HTERT RPE-1 (cell line): ENCODE measurements around the gene SBSN.

Source experiments
- in situ Hi-C: fragments of 300-500 bp; cut with MboI; formaldehyde crosslinking; loops from 4 replicates; pipeline ENCODE4 v1.14.3; 2020; ENCODE audit warnings: low sequenced_read_pairs

The SBSN gene

DNA sequence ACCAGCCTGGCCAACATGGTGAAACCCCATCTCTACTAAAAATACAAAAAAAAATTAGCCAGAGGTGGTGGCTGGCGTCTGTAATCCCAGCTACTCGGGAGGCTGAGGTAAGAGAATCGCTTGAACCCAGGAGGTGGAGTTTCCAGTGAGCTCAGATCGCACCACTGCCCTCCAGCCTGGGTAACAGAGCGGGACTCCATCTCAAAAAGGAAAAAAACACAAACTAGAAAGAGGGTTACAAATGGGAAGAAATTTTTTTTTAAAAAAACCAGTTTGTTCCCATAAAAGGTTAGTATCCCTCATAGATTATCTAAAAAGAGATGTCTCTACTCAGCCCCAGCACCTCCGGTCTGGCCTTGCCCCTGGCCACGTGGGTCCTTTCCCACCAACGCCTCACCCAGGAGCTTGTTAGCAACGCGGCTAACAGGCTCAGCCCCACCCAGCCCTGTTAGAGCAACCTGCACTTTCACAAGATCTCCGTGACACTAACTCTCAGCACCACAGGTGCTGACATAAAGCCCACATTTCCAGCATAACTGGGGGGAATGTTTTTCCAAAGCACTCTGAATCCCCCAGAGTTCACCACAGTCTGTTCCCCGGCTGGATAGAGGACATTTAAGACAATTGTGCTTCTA lies 19.0 kb downstream of the SBSN start:
- in situ Hi-C loops: no loop called here

DNA sequence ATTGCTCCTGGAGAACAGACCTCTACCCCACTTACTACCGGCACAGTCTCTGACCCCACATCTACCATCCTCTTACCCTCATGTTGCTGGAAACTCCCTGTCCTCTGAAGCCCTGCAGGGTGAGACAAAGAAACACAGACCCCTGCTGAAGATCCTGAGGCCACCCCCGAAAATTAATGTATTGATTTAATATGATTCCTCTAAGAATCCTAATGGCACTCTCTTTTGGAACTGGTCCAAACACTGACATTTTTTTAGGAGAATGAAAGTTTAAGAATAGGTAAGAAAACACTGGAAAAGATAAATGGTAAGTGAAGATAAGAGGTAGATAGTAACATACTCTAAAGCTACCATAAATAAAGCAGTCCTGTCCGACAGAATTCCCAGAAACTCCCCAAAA lies 20.0 kb downstream of the SBSN start:
- in situ Hi-C loops: no loop called here

DNA sequence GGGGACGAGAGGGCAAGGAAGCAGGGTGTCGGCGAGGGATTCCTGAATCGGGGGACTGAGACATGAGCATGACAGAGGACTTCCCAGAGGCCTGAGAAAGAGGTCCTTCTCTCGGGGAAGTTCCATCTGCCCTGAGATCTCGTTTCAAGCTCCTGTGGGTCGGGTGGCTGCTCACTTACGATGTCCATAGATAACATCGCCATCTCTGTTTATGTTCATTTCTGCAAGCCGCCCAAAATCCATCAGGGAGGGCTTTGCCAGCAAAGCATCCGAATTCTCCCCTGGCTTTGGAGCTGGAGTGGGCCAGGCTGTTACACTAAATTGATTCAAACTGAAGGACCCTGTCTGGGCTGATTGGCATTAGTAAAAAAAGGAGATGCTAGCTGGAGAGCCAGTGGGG lies 20.6 kb downstream of the SBSN start:
- in situ Hi-C loops: no loop called here

DNA sequence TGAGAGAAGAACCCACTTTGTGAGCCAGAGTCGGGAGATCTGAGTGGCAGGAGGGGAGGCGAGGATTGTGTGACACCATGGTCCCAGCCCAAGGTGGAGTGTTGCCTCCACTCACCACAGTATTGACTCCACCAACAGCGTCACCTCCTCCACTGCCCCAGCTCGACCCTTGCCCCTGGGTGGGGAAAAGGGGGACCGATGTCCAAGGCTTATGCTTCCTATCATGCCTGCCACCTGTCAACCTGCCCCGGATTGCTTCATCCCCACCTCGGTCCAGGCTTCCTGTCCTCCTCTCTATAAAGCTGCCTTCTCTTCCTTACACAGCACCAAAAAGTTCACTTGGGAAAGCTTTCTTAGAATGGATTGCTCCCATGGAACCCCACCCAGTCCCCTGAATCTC lies 22.1 kb downstream of the SBSN start:
- in situ Hi-C loops: no loop called here

DNA sequence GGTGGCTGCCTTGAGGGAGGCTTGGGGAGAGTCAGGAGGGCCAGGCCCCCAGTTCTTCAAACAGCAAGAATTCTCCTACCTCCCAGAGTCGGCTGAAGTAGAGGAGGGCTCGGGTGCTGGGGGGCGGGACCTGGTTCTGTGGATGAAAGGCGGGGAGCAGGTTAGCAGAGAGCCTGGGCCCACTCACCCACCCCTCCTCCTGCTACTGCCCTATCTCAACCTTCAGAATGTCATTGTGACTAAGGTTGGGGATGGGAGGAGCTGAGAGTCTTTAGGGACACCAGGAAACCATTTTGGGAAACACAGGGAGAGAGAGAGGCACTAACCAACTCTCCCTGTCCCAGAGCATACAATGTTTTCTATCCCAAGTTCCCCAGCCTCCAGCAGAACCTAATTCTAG lies 25.4 kb downstream of the SBSN start:
- in situ Hi-C loops: no loop called here

DNA sequence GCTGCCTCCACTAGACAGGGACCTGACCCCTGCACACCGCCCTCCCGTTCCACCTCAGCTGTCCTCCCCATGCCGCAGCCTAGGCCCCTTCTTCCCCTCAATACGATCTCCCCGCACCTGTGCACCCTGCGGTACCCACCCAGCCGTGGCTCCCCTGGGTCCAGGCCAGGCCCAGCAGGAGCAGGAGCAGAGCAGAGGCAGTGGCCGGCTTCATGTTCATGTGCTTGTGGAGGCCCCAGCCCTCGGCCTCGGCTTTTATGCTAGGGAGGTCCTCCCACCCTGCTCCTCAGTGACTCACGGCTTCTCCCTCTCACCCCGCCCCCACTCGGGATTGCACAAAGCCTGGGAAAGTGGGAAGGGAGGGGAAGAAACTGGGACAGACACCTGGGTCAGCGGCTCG lies 26.4 kb downstream of the SBSN start:
- in situ Hi-C loops: no loop called here

DNA sequence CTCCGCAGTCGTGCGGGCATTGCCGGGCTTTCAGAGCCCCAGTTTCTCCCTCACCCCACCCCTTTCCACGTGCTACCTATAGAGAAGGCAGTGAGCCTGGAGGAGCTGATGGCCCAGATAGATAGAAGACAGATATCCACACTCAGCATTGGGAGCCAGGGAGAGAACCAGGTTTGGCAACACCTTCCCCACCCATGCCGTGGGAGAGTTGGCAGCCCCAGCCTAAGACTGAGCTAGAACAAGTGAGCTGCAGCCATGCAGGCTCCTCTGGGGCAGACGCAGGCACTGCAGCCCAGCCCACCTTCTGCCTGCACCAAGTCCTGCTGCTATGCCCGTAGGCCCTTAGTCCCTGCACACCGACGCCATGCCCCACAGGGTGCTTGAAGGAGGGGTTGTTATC lies 27.5 kb downstream of the SBSN start:
- in situ Hi-C loops: no loop called here

DNA sequence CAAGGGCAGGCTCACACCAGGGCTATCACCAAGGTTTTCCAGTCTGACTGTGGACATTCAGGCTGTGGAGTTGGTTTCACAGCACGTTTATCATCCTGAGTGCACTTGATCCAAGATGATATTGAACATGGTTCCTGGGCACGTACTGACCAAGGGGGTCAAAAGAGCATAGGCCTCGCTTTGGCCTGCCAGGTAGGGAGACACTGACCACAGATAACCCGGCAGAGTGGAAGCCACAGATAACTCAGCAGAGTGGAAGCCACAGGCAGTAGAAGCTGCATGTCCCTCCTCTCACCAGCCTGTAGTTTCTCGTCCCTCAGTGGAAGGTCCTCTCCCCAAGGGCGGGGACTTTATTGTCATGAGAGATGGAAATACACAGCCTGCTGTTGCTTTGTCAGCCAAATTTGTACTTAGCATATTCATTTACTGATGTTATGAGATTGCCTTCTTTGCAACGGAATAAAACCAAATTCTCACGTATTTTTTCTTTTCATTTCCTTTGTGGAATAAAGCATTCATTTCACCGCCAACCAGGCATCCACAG lies 29.1 kb downstream of the SBSN start:
- in situ Hi-C loops: no loop called here

DNA sequence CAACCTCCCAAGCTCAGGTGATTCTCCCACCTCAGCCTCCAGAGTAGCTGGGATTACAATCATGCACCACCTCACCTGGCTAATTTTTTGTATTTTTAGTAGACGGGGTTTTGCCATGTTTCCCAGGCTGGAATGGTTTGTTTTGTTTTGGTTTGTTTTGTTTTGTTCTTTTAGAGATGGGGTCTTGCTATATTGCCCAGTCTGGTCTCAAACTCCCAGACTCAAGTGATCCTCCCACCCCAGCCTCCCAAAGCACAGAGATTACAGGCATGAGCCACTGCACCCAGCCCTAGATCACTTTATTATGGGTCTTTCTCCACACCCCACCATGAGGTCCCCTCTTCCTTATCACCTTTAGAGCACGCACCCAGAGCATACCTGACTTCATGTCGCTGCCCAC lies 29.9 kb downstream of the SBSN start:
- in situ Hi-C loops: no loop called here

DNA sequence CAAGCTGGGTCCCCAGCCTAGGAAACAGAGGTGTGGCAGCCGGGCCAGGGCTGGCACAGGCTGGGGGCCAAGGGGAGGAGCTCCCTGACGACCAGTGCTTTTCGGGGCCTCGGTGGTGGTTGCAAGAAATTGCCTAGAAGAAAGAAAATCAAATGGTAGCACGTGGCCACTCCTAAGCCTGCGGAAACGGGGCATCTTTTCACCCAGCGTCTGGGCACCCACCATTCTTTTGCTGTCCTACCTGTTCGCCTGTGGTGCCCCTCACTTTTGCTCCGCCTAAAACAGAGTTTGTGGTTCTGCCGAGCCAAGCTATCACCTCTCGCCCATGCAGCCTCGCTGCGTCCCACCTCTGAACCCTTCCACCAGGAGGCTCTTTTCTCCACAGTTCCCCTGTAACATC lies 30.7 kb downstream of the SBSN start:
- in situ Hi-C loops: no loop called here

DNA sequence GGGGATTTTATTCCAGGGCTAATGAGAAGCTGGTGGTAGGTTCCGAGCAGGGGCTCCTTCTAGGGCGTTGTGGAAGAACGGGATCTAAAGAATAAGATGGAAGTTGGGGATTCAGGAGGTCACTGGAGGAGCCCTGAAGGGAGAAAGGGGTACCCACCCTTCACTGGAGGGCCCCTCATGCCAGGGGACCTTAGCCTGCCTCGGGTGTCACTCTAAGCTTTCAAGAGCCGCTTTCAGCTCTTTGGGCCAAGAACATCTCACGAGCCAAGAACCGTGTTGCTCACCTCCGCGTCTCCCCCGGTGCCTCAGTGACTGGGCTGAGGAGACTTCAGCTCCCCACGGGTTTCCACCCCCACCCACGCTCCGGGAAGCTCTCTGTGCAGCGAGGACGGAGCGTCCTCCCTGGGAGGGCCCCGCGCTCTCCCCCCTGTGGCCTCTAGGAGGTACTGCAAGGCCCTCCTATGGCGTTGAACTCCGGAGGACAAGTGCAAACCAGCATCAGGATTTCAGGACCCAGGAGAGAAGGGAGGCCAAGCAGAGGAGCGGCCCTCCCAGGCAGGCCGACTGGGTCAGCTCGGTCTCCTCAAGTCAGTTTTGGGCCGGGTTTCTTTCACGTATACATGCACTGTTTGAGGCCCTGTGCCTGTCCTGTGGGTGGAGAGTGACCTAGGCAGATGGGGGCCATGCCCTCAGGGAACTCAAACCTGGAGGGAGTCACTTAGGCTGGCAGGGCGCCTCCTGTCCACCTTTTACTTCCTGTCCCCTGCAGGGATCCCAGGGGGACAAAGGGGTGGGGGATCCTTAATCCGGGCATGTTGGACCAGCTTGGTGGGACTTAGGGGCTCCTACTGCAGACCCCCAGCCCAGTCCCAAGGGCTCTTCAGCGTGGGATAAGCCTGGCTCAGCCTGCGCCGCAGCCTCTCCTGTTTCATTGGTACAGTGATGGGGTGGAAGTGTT lies 32.7 kb downstream of the SBSN start:
- in situ Hi-C loops: no loop called here

DNA sequence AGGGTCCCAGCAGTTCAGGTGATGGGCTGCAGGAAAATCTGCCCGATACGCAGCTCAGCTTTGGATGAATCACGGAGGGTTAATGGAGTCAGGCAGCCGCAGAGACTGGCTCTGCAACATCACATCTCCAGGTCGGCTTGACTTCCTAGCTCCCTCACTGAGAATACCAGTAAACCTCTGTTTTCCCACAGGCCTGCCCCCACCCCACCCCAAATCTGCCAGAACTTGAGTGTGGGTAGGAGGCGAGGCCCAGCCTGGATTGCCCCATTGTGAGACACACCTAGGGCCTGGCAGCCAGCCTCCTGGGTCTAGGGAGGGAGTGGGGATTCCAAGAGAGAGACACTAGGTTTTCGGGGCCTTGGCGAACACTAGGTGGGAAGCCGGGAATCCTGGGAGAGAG lies 34.1 kb downstream of the SBSN start:
- in situ Hi-C loops: no loop called here

DNA sequence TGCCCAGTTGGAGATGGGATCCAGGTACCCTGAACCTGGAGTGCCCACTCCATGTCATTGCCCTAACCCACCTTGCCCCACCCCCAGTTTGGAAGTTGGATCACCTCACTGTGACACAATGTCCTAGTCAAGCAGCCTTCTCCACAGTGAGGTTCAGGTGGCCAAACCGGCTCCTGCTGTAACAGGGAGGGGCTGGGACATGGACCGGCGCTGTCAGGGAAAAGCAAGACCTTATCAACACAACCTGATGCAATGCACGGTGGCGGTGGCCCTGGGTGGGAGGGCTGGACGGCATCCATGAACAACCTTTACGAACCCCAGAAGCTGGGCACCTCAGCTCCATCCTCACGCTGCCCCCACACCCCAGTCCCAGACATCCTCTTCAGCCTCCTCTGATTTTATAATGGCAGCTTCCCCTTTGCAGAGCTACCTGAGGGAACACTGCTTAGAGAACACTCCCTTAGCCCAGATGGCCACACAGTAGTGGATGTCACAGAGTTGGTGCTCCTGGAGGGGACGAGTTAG lies 36.2 kb downstream of the SBSN start:
- in situ Hi-C loops: no loop called here

DNA sequence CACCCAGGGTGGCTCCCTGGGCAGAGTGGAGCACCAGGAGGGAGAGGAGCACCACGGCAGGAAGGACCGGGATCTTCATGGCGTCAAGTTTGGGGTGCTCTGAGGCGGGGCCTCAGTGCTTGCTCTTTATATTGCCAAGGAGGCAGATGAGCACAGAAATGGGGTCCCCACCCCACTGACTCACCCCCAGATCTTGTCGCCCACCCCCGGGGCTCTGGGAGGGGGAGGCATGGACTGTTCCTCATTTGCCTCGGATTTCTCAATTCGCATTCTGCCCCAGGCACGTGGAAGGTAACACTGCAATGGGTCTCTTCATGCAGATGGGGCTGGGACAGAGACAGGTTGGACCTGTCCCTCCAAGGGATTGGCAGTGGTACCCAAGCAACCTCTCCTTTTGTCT lies 37.7 kb downstream of the SBSN start, which contains the start of gene KRTDAP:
Gene KRTDAP (minus strand): TSS at position 101 of the 400 bp plus-strand sequence. CDS start 22 bp downstream, at position 79.
- in situ Hi-C loops: no loop called here

DNA sequence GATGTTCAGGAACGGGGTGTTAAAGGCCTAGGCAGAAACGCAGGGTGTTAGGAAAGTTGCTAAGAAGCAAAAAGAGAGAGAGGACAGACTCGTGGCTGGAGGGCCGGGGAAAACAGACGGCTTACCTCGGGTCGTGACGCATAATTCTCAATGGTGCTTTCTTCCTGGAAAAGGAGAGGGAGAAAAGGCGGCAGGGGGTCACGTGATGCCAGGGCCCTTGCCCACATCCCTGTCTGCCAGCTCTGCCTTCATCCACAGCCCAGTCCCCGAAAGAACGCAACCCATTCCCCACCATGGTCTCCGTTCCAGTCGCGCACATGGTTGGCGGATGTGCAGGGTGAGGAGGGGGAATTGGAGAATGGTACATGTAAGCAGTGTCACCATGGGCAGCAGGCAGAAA lies 39.4 kb downstream of the SBSN start:
- in situ Hi-C loops: no loop called here

DNA sequence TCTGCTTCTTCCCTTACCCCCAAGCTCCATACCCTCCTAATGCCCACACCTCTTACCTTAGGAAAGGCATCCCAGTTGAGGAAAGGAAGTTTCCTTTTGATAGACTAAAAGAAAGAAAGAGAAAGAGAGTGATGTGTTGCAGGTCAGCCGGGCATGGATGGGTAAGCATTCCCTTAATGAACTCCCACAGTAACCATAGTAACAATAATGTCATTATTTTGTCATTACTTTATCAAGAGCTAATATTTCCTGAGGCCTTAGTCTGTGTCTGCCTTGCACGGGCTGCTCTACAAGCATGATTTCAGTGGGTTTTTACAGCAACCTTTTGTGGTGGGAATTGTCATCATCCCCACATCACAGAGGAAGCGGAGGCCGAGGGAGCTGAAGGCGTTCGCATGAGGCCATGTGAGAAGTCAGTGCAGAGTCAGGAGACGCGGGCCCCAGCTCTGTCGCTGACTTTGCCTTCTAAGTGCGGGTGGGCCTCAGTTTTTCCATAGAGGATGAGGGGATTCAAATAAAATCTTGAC lies 40.4 kb downstream of the SBSN start:
- in situ Hi-C loops: no loop called here

DNA sequence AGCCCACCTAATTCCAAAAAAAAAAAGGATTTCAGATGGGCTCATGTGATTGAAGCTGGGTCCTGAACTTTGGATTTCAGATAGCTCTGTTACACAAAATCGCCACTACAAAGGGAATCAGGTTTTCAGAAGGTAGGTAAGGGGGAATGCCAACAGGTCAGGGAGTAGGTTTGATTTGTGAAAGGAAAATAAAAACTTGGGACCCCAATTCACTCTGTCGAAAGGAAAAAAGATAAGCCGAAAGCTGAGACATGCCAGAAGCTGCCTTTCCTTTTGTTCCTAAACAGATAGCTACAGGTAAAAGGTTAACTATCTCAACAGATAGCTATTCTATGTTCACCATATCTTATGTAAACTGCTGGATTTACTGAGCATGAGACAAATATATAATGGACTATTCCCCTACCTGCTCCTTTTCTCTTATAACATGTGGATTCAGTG lies 41.8 kb downstream of the SBSN start:
- in situ Hi-C loops: no loop called here

DNA sequence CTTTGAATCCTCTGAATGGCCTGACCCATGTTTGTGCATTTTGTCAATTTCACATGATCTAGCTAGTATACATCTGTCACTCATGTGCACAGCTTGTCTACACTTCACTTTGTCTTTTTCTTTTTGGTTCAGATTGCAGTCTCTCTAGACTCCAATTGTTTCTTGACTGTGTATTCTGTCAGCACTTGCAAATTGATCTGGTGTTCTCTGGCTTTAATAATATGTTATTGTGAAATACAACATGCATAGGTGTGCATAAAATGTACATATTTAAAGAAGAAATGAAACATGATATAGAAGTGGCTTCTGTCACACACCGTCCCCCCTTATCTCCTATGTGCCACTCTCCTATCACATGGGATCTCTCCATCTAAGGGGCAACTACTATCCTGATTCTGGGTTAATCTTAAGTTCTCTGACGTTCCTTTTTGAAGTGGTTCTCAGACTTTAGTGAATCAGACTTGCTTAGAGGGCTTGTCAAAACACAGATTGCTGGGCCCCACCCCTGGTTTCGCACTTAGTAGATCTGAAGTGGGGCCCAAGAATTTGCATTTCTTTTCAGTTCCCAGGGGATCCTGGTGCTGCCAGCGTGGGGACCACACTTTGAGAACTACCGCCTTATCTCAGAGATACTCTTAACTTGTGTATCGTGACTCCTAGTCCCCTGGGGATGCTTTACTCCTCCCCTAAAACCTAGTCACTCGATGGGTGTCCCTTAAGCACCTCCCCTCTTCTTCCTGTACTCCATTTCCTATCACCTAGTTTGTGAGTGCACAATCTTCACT lies 43.7 kb downstream of the SBSN start:
- in situ Hi-C loops: no loop called here

DNA sequence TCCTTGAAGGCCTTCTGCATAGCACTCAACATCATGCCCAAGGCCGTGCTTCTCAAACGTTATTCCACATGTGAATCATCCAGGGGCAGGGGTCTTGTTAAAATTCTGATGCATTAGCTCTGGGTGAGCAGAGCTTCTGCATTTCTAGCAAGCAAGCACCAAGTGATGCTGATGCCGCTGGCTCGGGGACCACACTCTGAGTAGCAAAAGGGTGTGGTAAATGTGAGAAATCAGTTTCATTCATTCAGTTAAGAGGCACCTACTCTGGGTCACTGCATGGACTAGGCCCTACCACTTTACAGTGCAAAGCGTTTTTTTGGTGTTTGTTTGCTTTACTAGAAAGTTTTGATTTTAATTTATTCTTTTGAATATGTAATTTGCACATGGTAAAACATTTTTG lies 45.0 kb downstream of the SBSN start:
- in situ Hi-C loops: no loop called here

DNA sequence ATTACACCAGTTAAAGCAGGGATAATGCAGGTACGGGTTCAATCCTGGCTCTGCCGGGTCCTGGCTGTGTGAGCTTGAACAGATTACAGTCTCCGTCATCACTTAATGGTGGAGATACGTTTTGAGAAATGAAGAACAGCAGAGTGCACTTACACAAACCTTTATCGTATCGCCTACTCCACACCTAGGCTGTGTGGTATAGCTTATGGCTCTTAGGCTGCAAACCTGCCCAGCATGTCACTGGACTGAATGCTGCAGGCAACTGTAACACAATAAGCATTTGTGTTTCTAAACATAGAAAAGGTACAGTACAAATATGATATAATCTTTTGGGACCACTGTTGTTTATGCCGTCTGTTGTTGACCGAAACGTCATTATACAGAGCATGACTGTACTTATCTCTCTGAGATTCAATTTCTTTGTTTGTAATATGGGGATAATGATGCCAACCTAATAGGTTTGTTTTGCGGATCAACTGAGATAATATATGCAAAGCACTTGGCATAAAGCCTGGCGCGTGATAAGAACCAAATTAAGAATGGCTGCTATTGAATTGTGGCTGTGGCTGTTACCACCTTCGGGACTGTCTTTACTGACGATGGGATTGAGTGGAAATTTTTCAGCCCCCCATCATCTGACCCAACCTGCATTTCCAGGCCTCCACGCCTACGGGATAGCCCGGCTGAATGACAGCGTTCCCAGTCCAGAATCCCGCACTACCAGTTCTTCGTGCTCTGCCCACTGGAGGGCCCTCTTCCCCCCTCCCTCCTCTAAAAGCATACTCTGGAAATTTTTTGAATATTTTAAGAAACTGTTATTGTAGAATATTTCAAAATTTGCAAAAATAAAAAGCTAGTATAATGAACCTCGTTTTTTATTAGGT lies 49.1 kb downstream of the SBSN start:
- in situ Hi-C loops: no loop called here
